Sigmoid colon (tissue), 7 donors: ENCODE results near the gene SPTLC2. TPM values are rescaled to one million over a fixed set of nuclear protein-coding genes. Genes with fewer than 3 reads are reported as not detected.

Source experiments
- DNase-seq: peaks from one replicate; pipeline ENCODE4 v3.0.0-alpha.2; 2019
- H3K27ac ChIP-seq, 4 donors: fragments of 200-600 bp; sonication (generic); one replicate each; pipeline ENCODE4 v1.5.1; 2016 to 2019; ENCODE audit warnings: mild to moderate bottlenecking in 1 of 4
- H3K27me3 ChIP-seq, 3 donors: fragments of 200-600 bp; sonication (generic); one replicate each; pipeline ENCODE4 v1.5.1; 2019; ENCODE audit warnings: mild to moderate bottlenecking in 1 of 3
- H3K36me3 ChIP-seq, 4 donors: fragments of 200-600 bp; sonication (generic); one replicate each; pipeline ENCODE4 v1.5.1; 2016 to 2019
- H3K4me1 ChIP-seq, 4 donors: fragments of 200-600 bp; sonication (generic); one replicate each; pipeline ENCODE4 v1.5.1; 2017 to 2019
- H3K4me3 ChIP-seq, 4 donors: fragments of 200-600 bp; sonication (generic); one replicate each; pipeline ENCODE4 v1.5.1; 2017 to 2019; ENCODE audit warnings: mild to moderate bottlenecking in 2 of 4, moderate library complexity in 1 of 4
- H3K9me3 ChIP-seq, 4 donors: fragments of 200-600 bp in 3 of 4; sonication (generic) in 3 of 4; one replicate each; pipeline versions ENCODE4 v1.5.1 to v1.6.1; 2013 to 2019
- CTCF ChIP-seq, 4 experiments: fragments of 450-650 bp in 3 of 4; fragments of 200-600 bp in 1 of 4; IDR thresholded peaks; one replicate each; pipeline ENCODE4 v1.5.1; 2016 to 2019; ENCODE audit warnings: antibody characterized with exemption in 4 of 4, mild to moderate bottlenecking in 3 of 4, moderate library complexity in 2 of 4
- EP300 ChIP-seq, 4 donors: sonication (generic); formaldehyde crosslinking; IDR thresholded peaks; one replicate each; pipeline ENCODE4 v1.6.1; 2017; ENCODE audit warnings: antibody characterized with exemption in 4 of 4
- POLR2A ChIP-seq, 2 donors: fragments of 450-650 bp; IDR thresholded peaks; one replicate each; pipeline ENCODE4 v1.6.1; 2016; ENCODE audit warnings: antibody characterized with exemption in 2 of 2, mild to moderate bottlenecking in 2 of 2, moderate library complexity in 2 of 2
- POLR2AphosphoS5 ChIP-seq, 4 donors: sonication (generic); formaldehyde crosslinking; IDR thresholded peaks; one replicate each; pipeline ENCODE4 v1.6.1; 2017; ENCODE audit warnings: antibody characterized with exemption in 4 of 4
- WGBS, 2 donors: extraction: QIAGEN DNeasy Blood & Tissue Kit; methylation state at CpG; one replicate each; pipeline ENCODE4 v1.1.7; 2013; 5-methylcytosine and 5-hydroxymethylcytosine counted together
- intact Hi-C: fragments of 100-400 bp; cut with DNase I; formaldehyde crosslinking; loops from one replicate; pipeline ENCODE4 v1.15.1; 2023
- polyA plus RNA-seq, 3 donors: library from polyadenylated mRNA; stranded (reverse); fragments of 200-250 nt; gene quantifications; one replicate each; pipeline ENCODE4 v1.2.3, GENCODE V29; 2013
- total RNA-seq, 4 donors: library from RNA; depleted of rRNA; stranded (reverse); fragments of >200 nt; gene quantifications; one replicate each; pipeline ENCODE4 v1.1.0, GENCODE V29; 2016
- donor health status: healthy with polysubstance abuse.
- donor health status: Bipolar disorder and iron deficiency.
- donor health status: healthy.

SPTLC2 gene
- total and polyA plus RNA-seq, 7 donors: 2.8 to 27.6 (median 14.6) TPM

- no peak for TF ChIP-seq CTCF (IDR thresholded peaks at IDR 0.05)
- TF ChIP-seq POLR2A (IDR thresholded peaks at IDR 0.05): no peak
- TF ChIP-seq EP300 (IDR thresholded peaks at IDR 0.05): no peak
- TF ChIP-seq POLR2AphosphoS5 (IDR thresholded peaks at IDR 0.05): no peak
- DNase-seq: no peak
- Histone ChIP-seq H3K36me3 (no peaks in the 10 kb centered on the region), H3K4me1 (peaks cover 0 to 19% (median 0%) of the 10 kb centered on the region in 4 donors), H3K4me3 (no peak overlapping the region), H3K27me3 (no peaks in the 10 kb centered on the region), H3K9me3 (no peaks in the 10 kb centered on the region), H3K27ac (no peak overlapping the region)
- 40 to 44% methylated on average over 9 of the region's 9 CpGs for WGBS, 2 donors
- intact Hi-C loops: no loop called here
These were observed 8.6 kb downstream of the SPTLC2 start for GRCh38 chr14:77607741-77608302.

GRCh38 chr14:77605392-77605972 is 11.0 kb downstream of the SPTLC2 start:
- intact Hi-C loops: no loop called here
- no peaks in the 10 kb centered on the region for H3K27me3 ChIP-seq
- no peak for TF ChIP-seq POLR2A (IDR thresholded peaks at IDR 0.05)
- TF ChIP-seq POLR2AphosphoS5 (IDR thresholded peaks at IDR 0.05): no peak
- no peak for TF ChIP-seq EP300 (IDR thresholded peaks at IDR 0.05)
- no peak for TF ChIP-seq CTCF (IDR thresholded peaks at IDR 0.05)
- H3K36me3 ChIP-seq: no peaks in the 10 kb centered on the region
- no peak overlapping the region for H3K4me3 ChIP-seq
- no peak overlapping the region for H3K27ac ChIP-seq
- H3K9me3 ChIP-seq: no peaks in the 10 kb centered on the region
- DNase-seq: no peak
- WGBS, 2 donors: 19 to 39% methylated on average over 3 of the region's 3 CpGs
- peaks cover 0 to 14% (median 0%) of the 10 kb centered on the region in 4 donors for H3K4me1 ChIP-seq

GRCh38 chr14:77603654-77604255 is 12.7 kb downstream of the SPTLC2 start:
- TF ChIP-seq EP300 (IDR thresholded peaks at IDR 0.05) (no peak), POLR2A (IDR thresholded peaks at IDR 0.05) (no peak), POLR2AphosphoS5 (IDR thresholded peaks at IDR 0.05) (no peak), CTCF (IDR thresholded peaks at IDR 0.05) (no peak)
- WGBS, 2 donors: 31 to 34% methylated on average over 8 of the region's 8 CpGs
- no peaks in the 10 kb centered on the region for H3K36me3 ChIP-seq
- no peaks in the 10 kb centered on the region for H3K9me3 ChIP-seq
- DNase-seq: no peak
- peaks cover 0 to 23% (median 2%) of the 10 kb centered on the region in 4 donors for H3K4me1 ChIP-seq
- H3K4me3 ChIP-seq: no peak overlapping the region
- no peaks in the 10 kb centered on the region for H3K27me3 ChIP-seq
- H3K27ac ChIP-seq: no peak overlapping the region
- intact Hi-C loops: no loop called here

GRCh38 chr14:77603031-77603430 is 13.4 kb downstream of the SPTLC2 start:
- no peaks in the 10 kb centered on the region for H3K9me3 ChIP-seq
- TF ChIP-seq EP300 (IDR thresholded peaks at IDR 0.05) (no peak), CTCF (IDR thresholded peaks at IDR 0.05) (no peak)
- DNase-seq: no peak
- peaks cover 0 to 23% (median 5%) of the 10 kb centered on the region in 4 donors for H3K4me1 ChIP-seq
- H3K27me3 ChIP-seq: no peaks in the 10 kb centered on the region
- 77 to 80% methylated on average over 1 of the region's 1 CpG for WGBS, 2 donors
- H3K4me3 ChIP-seq: no peak overlapping the region
- H3K27ac ChIP-seq: no peak overlapping the region
- H3K36me3 ChIP-seq: no peaks in the 10 kb centered on the region
- intact Hi-C loops: no loop called here
